Germinal center (tissue), 1 donor: ENCODE measurements around the gene SPRED1.
A peak's percentile ranks its signal among the peaks of the same experiment; 100 is the strongest.

Source experiments
- DNase-seq: peaks from one replicate; pipeline ENCODE4 v3.0.0; 2012; ENCODE audit warnings: mixed read lengths, low spot score

The SPRED1 gene

DNA sequence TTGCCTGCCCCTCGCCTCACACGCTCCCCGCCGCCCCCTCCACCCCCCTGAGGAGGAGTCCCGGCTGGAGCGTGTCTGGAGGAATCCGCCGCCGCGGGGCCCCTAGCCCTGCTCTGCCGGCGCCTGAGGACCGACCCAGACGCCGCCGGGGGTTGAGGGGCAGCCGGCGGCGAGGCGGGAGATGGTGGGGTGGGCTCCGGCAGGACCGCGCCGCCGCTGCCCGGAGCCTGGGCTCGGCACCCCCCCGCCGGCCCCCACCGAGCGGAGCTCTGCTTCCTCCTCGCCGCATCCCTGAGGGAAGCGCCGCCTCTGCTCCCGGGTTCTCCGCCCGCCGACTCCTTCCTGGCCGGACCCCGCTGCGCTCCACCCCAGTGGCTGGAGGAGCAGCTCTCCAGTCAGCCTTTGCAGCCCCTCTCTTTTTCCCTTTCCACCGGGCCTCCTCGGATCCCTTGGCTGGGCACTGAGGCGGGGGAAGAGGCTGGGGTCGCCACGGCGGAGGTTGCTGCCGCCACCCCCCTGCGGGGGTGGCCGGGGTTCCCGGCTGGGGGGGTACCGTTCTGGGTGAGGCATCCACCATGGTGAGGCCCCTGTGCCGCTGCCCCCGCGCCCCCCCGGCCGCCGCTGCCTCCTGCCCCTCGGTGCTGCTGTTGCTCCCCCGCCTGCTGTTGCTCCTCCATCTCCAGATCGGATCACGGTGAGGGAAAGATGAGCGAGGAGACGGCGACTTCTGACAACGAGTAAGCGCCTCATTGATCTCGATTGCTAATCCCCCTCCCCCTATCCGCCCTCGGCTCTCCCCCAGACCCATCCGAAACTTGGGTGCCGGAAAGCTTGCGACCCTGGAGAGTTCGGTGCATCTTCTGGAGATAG lies at the start of gene SPRED1:
Gene SPRED1, plus strand, starts transcription at position 356 of the 870 bp plus-strand sequence. Its CDS starts 350 bp downstream, at position 706.
- DNase-seq: peak; percentile 38

DNA sequence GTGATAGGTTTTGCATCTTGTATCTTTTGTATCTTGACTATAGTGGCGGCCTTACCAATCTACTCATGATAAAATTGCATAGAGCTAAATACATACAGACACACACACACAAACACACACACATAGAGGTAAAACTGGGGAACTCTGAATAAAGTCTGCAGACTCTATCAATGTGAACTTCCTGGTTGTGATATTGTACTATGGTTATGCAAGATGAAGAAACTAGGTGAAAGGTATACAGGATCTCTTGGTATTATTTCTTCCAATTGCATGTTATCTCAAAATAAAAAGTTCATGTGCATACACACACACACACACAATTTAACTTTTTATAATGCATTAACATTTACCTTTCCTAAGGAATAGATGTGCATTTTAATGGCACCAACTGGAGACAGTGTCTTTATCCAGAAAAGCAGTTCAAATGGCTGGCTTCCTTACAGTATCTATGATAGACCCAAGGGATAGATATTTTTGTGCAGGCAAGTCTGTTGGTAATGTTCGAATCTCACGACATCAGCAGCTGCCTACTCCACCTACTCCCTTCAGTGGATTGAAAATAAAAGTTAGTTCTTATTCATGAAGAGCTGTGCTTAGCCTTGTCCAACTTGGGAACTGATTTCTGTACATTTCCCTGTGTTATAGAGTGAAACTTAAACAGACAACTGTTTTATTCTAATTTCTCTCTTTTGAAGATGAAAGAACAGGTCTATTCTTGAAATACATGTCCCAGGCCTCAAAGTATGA lies 46.9 kb upstream of the SPRED1 start:
- no peak for DNase-seq

DNA sequence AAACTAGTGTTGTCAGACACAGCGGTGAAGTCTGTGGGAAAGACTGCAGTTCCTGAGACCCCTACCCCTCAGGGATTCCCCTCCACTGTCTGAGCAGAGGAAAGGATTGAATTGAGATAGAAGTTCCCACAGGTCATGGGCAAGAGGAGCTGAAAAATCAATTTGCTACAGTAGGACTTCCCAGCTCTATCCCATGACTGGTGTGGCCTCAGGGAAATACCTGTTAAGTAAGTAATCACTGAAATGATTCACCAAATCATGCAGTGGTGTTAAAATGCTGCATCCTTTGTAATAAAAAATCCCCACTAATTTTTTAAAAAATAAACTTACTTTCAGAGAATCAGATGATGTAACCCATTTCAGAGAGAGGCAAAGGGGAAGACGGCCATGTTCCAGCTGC lies 45.0 kb upstream of the SPRED1 start:
- DNase-seq: no peak

DNA sequence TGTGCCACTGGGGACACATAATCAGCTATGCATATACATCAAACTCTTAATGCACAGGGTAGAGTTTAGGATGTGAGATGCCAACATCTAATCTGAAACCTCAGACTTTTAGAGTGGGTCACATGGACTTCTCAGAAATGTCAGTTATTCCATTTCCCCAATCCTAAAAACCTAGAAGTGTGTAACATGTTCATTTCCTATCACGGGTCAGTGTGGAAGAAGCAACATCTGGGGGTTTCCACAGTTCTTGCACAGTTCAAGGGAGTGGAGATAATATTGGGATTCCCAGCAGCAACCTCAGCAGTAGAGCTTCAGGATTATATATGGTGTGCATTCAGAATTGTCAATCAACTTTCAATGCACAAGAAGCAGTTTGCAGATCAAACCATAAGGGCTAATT lies 44.4 kb upstream of the SPRED1 start:
- DNase-seq: no peak

DNA sequence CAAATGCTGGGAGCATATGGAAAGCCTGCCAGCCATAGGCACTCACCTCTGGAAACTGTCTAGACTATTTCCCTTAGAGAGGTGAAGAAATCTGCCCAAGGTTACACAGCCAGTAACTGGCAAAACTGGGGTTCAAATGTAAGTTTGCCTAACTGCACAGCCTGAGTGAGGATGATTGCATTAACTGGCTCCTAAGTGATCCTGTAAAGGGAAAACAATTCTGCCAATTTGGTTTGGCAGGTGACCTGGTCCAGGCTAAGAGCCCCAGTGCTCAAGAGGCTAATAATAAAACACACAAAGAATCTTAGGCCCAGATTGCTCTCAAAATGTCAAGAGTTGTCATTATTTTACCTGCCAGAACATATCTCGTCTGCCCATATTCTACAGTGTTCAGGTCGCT lies 43.9 kb upstream of the SPRED1 start:
- no peak for DNase-seq

DNA sequence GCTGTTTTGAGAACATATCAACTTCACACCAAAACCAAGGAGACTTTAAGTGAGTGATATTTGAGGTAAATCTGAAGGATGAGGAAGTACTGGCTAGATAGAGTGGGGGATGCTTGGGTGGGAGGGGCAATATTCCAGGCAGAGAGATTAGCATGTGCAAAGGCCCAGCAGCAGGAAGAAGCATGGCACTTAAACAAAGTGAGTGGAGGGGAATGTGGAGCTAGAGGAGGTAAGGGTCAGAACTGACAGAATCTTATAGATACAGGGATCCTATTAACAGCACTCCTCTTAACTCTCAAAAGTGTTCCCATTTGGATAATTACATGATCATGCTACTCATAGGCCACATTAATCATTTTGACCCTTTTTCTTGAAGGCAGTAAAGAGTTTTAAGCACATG lies 41.4 kb upstream of the SPRED1 start:
- DNase-seq: no peak

DNA sequence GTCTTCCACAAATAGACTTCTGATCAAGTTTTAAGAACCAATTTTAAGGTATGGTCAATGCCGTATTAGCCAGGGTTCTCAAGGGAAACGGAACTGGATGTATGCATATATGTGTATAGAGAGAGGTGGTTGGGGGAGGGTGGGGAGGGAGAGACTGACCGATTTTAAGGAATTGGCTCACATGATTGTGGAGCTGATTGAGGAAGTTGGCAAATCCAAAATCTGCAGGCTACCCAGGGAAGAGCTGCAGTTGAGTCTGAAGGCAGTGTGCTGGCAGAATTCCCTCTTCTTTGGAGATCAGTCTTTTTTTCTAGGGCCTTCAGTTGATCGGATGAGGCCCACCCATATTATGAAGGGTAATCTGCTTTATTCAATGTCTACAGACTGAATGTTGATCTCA lies 40.8 kb upstream of the SPRED1 start:
- DNase-seq: no peak

DNA sequence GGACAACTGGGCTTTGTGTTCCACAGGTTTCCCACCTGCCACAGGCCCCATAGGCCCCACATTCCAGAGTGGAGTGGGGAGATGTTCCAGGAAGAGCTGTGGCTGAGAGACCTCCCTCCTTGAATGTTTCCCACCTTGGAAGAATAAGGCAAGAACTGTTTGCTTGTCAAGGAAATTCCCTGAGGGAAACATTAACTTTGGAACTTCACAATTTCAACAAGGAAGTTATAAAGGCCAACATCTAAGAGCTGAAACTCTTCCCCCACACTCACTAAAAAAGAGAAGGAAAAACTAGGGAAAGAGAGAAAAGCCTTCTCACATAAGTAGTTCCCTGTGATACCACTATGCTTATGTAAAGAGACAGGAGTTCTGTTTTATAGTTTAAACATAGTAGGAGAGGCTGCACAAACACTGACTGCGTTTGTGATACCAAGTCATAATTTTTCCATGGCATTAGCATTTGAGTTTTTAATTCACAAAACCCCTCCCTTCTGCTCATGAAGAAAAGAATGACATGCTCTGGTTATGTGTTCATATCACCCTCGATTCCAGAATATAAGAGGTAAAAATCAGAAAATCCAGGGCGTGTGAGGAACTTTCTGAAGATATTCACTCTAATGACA lies 39.8 kb upstream of the SPRED1 start:
- no peak for DNase-seq

DNA sequence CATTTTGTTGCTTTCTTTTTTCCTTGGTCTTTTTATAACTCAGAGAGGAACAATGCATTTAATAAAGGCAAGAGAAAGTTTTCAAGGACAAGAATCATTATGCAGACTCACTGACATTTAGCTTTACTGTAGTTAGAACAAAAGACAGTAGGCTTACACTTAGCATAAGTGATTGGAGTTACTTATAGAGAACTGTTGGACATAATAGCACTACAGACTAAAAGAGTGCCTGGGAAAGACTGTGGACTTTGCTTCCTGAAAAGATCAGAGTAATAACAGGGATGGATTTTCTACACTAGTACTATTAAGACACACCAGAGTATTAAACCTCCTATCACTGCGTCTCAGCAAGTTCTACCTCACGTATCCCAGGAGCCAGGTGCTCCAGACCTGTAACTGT lies 39.3 kb upstream of the SPRED1 start:
- DNase-seq: no peak

DNA sequence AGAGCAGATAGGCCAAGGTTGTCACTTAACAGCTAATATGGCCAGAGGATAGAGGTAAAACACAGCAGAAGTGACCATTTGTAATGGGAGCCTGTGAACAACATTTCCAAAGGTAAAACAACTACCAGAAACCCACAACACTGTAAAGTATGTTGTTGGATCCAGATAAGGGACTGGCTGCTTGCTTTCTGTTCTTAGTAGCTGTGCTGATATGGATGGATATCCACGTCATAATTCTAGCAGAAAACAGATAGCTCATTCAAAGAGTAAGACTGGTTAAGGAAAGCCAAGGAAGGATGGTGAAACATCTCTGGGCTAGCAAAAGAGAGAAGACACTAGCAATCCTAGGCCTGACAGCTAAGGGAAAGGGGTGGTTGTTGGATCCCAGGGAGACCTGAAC lies 36.9 kb upstream of the SPRED1 start:
- DNase-seq: no peak

DNA sequence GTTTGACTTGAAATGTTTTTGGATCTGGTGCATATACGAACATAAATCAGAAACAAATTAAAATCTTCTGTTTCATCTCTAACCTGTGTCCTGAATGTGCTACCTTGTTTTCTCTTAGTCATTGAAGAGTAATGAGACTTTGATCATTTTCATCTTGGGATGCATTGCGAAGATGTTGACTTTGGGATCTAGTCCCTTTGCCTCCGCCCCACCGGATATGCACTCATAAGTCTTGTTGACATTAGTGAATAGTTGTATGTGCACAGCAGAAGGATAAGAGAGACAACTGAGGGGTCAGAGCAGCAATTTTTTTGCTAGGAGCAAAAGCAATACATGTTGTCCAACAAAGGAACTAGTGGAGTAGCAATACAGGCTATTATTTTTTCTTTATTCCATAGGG lies 35.9 kb upstream of the SPRED1 start:
- no peak for DNase-seq

DNA sequence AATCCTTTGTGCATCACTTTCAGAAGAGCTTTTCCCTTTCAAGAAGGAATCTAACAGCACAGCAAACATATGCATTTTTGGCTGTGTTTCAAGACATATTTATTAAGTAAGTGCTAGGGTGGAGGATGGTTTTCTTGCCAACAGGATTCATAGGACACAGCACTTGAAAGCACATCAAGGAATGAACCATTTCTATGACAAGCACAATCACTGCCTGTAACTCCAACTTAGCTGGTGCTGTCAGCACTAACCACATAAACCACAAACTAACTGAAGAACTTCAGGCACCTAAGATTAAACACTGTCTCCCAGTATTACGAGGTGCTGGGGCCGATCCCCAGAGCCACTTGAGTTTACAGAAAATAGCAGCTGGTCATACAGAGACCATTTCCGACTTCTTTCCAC lies 35.4 kb upstream of the SPRED1 start:
- no peak for DNase-seq

DNA sequence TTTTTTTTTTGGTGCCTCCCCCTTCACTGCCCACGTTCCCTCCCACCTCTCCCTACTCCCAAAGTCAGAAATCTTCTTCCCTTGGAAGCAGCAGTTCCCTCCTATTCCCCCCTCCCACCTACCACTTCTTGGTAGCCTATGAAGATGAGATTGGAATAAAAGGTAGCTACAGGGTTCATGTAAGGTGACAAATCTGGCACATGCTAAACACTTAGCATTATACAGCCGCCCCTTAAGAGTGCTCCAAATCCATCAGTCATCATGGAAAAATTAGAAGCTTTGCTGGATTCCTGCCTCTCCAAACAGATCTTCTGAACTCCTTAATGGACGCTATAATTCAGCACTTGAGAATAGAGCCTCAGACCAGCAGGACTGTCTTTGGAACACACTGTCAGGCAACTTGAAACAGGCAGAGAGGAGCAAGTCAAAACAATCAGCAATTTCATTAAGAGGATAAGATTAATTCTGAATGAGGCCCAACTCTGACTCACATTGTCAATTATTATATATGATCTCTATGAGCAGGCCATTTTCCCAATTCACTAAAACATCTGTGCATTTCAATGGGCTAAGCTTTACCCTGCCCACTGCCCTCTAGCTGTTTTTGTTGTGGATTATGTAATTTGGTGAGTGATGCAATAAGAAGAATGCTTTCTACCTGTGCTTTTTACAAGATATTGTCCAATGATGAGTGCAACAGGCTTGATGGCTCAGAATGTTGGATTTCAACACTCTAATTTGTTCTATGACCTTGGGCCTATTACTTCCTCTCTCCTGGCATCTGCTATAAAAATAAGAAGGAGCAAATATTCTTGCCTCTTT lies 34.6 kb upstream of the SPRED1 start:
- DNase-seq: no peak

DNA sequence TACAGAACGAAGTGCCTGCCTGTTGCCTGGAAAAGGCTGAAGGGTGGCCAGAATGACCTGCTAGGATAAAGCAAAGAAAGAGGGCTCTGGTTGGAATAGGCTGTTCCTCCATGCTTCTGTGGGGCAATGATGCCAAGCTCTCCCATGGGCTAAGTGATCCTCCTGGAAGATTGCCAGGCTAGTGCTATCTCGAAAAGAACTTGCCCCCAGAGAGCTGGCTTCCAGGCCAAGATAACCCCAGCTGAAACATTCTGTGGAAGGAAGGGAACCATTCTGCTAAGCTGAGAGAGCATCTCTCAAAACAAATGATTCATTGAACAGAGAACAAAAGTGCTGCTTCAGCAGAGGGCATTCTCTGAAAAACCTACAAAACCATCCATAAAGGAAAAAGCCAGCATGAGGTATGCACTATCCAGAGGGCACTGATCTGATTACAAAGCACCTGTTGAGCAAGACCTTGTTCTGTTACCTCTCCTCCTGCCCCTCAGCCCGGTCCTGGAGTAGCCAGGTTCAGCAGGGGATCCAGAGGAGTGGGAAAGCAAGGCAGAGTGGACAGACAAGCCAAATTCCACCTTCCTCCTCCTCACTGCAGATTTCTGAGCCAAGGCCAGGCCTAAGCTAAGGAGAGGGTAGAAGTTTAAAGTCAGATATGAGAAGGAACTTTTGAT lies 31.9 kb upstream of the SPRED1 start:
- DNase-seq: no peak

DNA sequence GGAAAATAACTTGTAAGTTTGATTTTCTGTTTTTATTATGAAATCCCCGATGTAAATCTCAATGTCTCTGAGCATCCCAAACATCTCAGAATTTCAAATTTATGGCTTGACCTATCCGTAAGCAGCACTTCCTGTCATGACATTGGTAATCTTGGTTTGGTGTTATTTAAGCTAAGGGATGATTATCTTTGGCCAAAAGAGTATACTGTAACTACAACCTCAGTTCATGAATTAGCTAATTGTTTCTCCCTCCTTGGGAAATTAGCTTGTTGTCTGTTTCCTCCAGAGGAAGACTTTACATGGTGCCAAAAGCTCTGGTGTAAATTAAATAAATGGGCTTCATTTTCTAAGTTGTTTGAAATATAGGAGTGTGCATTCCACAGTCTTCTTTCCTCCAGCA lies 28.1 kb upstream of the SPRED1 start:
- no peak for DNase-seq

DNA sequence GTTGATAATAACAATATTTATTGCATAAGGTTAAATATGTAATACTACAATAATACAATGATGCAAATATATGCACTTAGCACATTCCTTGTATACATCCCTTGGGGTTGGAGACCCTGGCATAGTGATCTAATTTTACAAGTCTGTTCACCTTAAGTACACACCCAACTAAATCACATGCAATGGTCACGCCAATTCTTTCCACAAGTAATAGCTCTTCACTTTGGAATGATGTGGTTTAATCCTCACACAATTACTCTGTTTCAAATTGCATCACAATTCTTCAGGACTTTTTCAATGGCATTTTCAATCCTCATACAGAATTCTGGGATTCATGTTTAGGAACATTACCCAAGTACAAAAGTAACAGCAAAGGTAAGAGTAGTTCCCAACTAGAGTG lies 27.3 kb upstream of the SPRED1 start:
- no peak for DNase-seq

DNA sequence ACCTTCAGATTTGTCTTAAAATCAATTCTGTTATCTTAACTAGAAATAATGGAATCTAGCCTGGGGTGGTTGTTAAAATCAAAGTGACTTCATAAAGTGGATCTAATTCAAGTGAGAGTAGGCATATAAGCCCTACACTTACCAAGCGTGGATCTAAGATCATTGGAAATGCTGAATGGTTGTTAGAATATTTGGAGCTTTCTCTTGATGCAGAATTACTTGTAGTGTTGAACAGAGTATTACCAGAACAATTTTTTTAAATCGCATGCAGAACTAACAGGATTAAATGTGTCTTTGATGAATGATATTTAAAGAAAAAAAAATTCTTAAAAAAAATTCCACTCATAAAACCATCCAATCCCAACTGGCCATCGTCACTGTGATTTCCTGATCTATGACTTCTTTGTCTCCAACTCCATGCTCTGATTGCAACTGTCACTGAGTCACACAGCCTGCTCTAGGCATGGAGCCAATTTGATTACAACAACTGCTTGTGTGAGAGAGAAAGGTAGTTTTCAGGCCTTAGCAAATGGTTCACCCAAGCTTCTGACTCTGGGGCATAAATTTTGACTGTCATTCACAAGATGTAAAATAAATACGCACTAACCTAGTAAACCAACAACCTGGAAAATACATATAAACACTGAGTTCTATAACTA lies 25.9 kb upstream of the SPRED1 start:
- DNase-seq: no peak

DNA sequence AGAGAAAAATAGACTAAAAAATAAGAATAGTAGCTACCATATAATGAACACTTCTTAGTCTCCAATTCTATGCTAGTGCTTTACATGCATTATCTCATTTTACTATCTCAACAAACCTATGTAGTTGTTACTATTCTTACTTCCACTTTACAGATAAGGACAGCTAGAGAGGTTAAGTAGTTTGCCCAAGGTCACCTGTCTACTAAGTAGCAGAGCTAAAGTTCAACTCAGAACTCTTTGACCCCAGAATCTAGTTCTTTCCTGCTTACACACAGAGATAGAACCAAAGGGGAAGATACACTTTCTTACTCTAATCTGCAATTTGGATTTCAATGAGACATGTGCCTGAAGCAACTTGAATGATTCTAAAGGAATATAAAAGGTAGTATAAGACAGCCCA lies 24.7 kb upstream of the SPRED1 start:
- no peak for DNase-seq

DNA sequence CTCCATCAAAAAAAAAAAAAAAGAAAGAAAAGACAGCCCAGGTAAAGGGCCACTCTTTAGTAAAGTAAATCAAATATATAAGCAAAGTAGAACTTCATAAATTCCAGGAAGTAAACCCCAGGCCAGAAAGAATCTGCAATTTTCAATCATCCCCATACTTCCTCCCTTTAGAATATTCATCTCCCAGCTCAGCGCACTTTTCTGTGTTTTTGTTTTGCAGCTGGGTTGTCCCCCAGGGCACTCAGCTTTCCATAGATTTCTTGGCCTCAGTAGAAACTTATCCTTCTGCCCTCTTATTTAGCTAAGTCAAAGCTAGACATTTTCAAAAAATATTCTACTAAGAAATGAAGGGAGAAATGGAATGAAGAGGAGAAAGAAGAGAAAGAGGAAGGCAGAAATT lies 24.0 kb upstream of the SPRED1 start:
- no peak for DNase-seq

DNA sequence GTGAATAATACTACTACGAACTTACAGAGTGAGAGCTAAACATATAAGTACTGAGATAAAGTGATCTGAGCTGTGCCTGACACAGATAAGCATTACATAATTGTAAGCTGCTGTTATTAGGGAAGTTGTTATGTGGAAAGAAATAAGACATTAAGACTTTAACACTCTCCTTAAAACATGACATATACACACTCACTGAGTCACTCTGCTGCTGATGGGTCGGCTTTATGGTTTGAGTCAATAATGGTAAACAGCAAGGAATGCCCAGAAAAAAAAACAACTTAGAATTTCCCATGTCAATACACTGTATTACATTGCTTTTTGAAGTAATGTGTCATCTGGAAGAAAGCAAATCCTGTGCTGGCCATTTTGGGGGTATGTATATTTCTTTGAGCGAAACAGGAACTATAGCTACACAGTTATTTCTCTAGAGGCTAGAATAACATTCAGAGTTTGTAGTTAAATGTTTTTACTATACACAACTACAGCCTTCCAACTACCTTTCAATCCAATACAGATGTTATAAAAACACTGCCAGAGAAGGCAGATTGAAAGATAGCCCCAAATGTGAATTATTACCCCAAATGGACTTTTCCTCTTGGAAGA lies 22.8 kb upstream of the SPRED1 start:
- DNase-seq: no peak

DNA sequence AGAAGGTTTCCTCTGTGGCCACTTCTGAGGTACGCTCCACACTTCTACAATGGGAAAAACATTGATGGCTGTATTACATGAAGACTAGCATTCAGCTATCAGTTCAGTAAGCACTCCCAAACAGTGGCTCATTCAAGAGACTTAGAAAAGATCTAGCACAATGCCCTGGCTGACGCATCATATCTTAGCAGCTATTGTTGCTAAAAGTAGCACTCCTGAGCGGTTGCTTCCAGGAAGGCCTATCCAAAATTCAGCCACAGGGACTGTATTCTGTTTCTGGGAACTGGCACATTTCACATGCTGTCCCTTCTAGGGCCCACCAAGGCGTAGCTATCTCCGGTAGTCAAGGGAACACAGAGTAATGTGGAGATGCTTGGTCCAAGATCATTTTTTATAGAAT lies 21.2 kb upstream of the SPRED1 start:
- no peak for DNase-seq
